KMS-11 (cell line): Measurements from ENCODE around the gene NOL7.

Source experiments
- H2AFZ ChIP-seq: fragments of 200-600 bp; sonication (generic); 2 replicates; pipeline ENCODE4 v1.6.1; 2016; ENCODE audit warnings: antibody characterized with exemption, mixed run types, low read depth
- H3K27ac ChIP-seq: fragments of 200-600 bp; sonication (generic); 2 replicates; pipeline ENCODE4 v1.6.1; 2016; ENCODE audit warnings: mild to moderate bottlenecking, mixed run types
- H3K27me3 ChIP-seq: fragments of 200-600 bp; sonication (generic); 2 replicates; pipeline ENCODE4 v1.6.1; 2017; ENCODE audit warnings: mild to moderate bottlenecking, low read depth, mixed run types, moderate library complexity; ENCODE audit not compliant: insufficient read depth
- H3K36me3 ChIP-seq: fragments of 200-600 bp; sonication (generic); 2 replicates; pipeline ENCODE4 v1.6.1; 2017; ENCODE audit warnings: mild to moderate bottlenecking, mixed run types; ENCODE audit not compliant: insufficient read depth
- H3K4me1 ChIP-seq: fragments of 200-600 bp; sonication (generic); 2 replicates; pipeline ENCODE4 v1.6.1; 2016; ENCODE audit warnings: mild to moderate bottlenecking, low read depth, mixed run types; ENCODE audit not compliant: poor library complexity, severe bottlenecking
- H3K4me2 ChIP-seq: fragments of 200-600 bp; sonication (generic); 2 replicates; pipeline ENCODE4 v1.7.0; 2016; ENCODE audit warnings: mild to moderate bottlenecking, mixed run types
- H3K4me3 ChIP-seq: fragments of 200-600 bp; sonication (generic); IDR thresholded peaks from 2 replicates; pipeline ENCODE4 v1.6.1; 2017; ENCODE audit warnings: low read depth, low read length, mixed read lengths; ENCODE audit not compliant: insufficient read depth
- H3K79me2 ChIP-seq: fragments of 200-600 bp; sonication (generic); 2 replicates; pipeline ENCODE4 v1.6.1; 2016; ENCODE audit warnings: low read depth, mixed run types; ENCODE audit not compliant: insufficient read depth
- H3K9ac ChIP-seq: fragments of 200-600 bp; sonication (generic); 2 replicates; pipeline ENCODE4 v1.6.1; 2016; ENCODE audit warnings: mild to moderate bottlenecking, mixed run types
- H4K20me1 ChIP-seq: fragments of 200-600 bp; sonication (generic); 2 replicates; pipeline ENCODE4 v1.6.1; 2016; ENCODE audit warnings: mild to moderate bottlenecking, mixed run types; ENCODE audit not compliant: insufficient read depth
- TF ChIP-seq, protein P1 (sequence below): fragments of 200-600 bp; sonication (generic); conservative IDR thresholded peaks from 2 replicates; pipeline ENCODE4 v1.6.1; 2017; ENCODE audit warnings: low read depth, mild to moderate bottlenecking, antibody characterized with exemption, low read length, moderate library complexity, mixed read lengths

The NOL7 gene

DNA sequence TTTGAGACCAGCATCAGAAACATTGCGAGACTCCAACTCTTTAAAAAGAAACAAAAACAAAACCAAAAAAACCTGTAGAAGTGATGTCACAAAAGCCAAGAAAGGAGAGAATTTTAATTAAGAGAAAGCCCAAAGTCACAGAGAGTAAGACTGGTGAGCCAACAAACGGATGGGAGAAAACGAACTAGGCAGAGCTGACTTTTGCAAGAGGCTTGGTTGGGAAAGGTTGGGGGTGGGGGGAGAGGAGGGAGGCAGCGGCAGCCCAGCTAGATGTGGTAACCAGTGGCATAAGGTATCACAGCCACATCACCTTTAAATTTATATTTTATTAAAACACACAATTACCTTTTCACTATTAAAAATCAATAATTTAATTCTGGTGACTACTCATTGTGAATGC is 23.5 kb downstream of the NOL7 start:
- Histone ChIP-seq H3K36me3 (peaks cover 6% of the 10 kb centered on the region; the same call in 1 of the 2 replicates), H3K79me2 (no peaks in the 10 kb centered on the region), H3K4me1 (no peaks in the 10 kb centered on the region), H3K27ac (no peak overlapping the region), H3K4me2 (no peak overlapping the region), H4K20me1 (no peaks in the 10 kb centered on the region), H3K27me3 (no peaks in the 10 kb centered on the region), H3K4me3 (no peak overlapping the region), H2AFZ (no peak overlapping the region), H3K9ac (no peak overlapping the region)
- TF ChIP-seq, protein P1, sequence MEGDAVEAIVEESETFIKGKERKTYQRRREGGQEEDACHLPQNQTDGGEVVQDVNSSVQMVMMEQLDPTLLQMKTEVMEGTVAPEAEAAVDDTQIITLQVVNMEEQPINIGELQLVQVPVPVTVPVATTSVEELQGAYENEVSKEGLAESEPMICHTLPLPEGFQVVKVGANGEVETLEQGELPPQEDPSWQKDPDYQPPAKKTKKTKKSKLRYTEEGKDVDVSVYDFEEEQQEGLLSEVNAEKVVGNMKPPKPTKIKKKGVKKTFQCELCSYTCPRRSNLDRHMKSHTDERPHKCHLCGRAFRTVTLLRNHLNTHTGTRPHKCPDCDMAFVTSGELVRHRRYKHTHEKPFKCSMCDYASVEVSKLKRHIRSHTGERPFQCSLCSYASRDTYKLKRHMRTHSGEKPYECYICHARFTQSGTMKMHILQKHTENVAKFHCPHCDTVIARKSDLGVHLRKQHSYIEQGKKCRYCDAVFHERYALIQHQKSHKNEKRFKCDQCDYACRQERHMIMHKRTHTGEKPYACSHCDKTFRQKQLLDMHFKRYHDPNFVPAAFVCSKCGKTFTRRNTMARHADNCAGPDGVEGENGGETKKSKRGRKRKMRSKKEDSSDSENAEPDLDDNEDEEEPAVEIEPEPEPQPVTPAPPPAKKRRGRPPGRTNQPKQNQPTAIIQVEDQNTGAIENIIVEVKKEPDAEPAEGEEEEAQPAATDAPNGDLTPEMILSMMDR, result no peak

DNA sequence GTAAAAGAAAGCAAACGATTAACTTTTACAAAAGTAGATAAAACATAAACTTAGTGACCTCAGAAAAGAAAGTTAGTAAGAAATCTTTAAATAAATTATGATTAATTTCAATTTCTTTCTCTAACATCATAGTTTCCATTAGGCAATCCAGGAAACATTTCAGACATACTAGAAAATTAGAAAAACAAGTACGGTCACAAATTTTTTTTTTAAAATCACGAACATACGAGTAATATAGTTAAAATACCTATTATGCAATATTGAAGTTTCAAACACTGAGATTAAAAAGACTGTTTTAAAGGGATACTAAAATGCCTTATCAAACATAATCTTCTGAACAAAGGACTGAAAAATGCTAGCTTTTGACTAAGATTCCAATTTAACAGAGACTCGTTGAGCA is 26.2 kb downstream of the NOL7 start:
- no peak overlapping the region for H3K9ac ChIP-seq
- TF ChIP-seq, protein P1, result no peak
- no peak overlapping the region for H2AFZ ChIP-seq
- no peak overlapping the region for H3K27ac ChIP-seq
- H3K4me1 ChIP-seq, result no peaks in the 10 kb centered on the region
- H3K79me2 ChIP-seq, result no peaks in the 10 kb centered on the region
- H3K4me3 ChIP-seq, result no peak overlapping the region
- peaks cover 6% of the 10 kb centered on the region; the same call in 1 of the 2 replicates for H3K36me3 ChIP-seq
- no peaks in the 10 kb centered on the region for H4K20me1 ChIP-seq
- no peaks in the 10 kb centered on the region for H3K27me3 ChIP-seq
- no peak overlapping the region for H3K4me2 ChIP-seq

DNA sequence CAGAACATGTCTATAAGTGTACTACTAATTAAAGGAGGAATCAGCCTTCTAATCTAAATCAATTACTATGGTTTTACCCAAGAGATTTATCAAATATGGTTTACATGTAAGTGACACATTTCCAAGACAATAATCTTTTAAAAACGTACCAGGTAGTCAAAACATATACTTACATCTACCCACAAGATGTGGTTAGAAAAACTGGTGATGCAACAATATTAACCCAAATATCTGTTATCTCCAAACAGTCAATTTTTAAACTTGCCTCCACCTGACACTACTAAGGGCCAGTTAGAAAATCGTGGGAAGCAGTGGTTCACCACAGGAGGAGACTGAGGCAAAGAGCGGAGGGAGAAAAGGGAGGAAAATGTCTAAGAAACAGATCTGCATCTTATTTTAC is 28.0 kb downstream of the NOL7 start:
- Histone ChIP-seq H4K20me1 (no peaks in the 10 kb centered on the region), H3K36me3 (peaks cover 4% of the 10 kb centered on the region; the same call in 1 of the 2 replicates), H3K27ac (no peak overlapping the region), H3K79me2 (no peaks in the 10 kb centered on the region), H3K4me2 (no peak overlapping the region), H3K4me3 (no peak overlapping the region), H3K27me3 (no peaks in the 10 kb centered on the region), H3K9ac (no peak overlapping the region), H2AFZ (no peak overlapping the region), H3K4me1 (no peaks in the 10 kb centered on the region)
- TF ChIP-seq, protein P1, result no peak

- no peak overlapping the region for H3K9ac ChIP-seq
- peaks cover 2% of the 10 kb centered on the region for H3K4me1 ChIP-seq
- no peak overlapping the region for H3K27ac ChIP-seq
- no peaks in the 10 kb centered on the region for H3K27me3 ChIP-seq
- H4K20me1 ChIP-seq, result no peaks in the 10 kb centered on the region
- H3K4me2 ChIP-seq, result no peak overlapping the region
- no peaks in the 10 kb centered on the region for H3K36me3 ChIP-seq
- TF ChIP-seq, protein P1, result no peak
- no peak overlapping the region for H2AFZ ChIP-seq
- no peak overlapping the region for H3K4me3 ChIP-seq
- H3K79me2 ChIP-seq, result no peaks in the 10 kb centered on the region; the same call in 1 of the 2 replicates
These were observed 33.7 kb downstream of the NOL7 start for GRCh38 chr6:13648850-13649249.
